ENCODE measurements around the gene NOP53. TPM values are rescaled to one million over a fixed set of nuclear protein-coding genes. Genes with fewer than 3 reads are reported as not detected.

Gene NOP53
- total and polyA plus RNA-seq, 2 of the 4 experiments (the other 2 are of a cell fraction) = 59.5 to 83.2 TPM

DNA sequence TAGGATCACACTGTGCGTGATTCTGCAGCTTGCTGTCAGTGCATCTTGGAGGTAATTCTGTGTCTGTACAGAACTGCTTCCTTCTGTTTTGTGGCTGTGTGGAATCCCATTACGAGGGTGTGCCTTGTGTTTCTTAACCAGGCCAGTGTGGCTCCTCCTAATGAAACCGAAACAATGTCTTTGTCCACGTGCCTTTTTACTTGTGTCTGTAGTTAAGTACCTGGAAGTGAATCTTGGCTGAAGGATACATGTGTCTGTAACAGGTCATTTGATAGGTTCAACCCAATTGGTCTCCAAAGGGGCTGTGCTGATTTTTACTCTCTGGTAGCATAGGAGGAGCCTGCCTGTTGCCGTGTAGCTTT, 13.1 kb downstream of the NOP53 start:
- Histone ChIP-seq H3K27ac (ENCODE audit: insufficient read depth, low read length) (no peak overlapping the region), H3K27me3 (ENCODE audit: control insufficient read depth, insufficient read depth, low read length) (no peaks in the 10 kb centered on the region), H3K4me1 (ENCODE audit: control insufficient read depth, insufficient read depth, low read length) (no peaks in the 10 kb centered on the region), H3K56ac (ENCODE audit: extremely low read depth, insufficient read depth, low read length) (no peak overlapping the region), H2BK20ac (ENCODE audit: low read depth, low read length) (no peak overlapping the region), H3K18ac (ENCODE audit: low read depth, low read length) (no peak overlapping the region), H3K14ac (replicated peaks; ENCODE audit: low read depth, low read length) (no peak overlapping the region), H3K4me2 (ENCODE audit: low read depth, low read length) (no peak overlapping the region), H4K91ac (ENCODE audit: insufficient read depth, low read depth, low read length) (no peak overlapping the region), H3K79me1 (ENCODE audit: low read depth in 1 of 2, low read length in 2 of 2) (no peaks in the 10 kb centered on the region; a peak in 1 of 4 replicates), H3K36me3 (ENCODE audit: control insufficient read depth, insufficient read depth, low read length) (peaks cover 53% of the 10 kb centered on the region), H3K9me3 (ENCODE audit: control insufficient read depth, insufficient read depth, low read length) (no peaks in the 10 kb centered on the region), H2BK15ac (ENCODE audit: low read depth, low read length) (no peak overlapping the region), H3K23ac (ENCODE audit: low read depth, low read length) (no peak overlapping the region), H3K4me3 (ENCODE audit: insufficient read depth, low read depth, low read length) (no peak overlapping the region), H3K9ac (ENCODE audit: low read depth, low read length) (no peak overlapping the region), H2AFZ (replicated peaks; ENCODE audit: low read length, poor library complexity) (no peak overlapping the region), H3K9me1 (ENCODE audit: insufficient read depth, low read length) (no peaks in the 10 kb centered on the region), H4K8ac (ENCODE audit: low read depth in 2 of 2, low read length in 2 of 2) (no peak overlapping the region), H2BK5ac (ENCODE audit: low read depth, low read length, poor library complexity, severe bottlenecking) (no peak overlapping the region), H4K20me1 (ENCODE audit: insufficient read depth, low read length) (no peaks in the 10 kb centered on the region), H3K4ac (ENCODE audit: low read depth, low read length) (no peak overlapping the region), H2BK120ac (ENCODE audit: low read depth, low read length) (no peak overlapping the region), H2AK5ac (ENCODE audit: low read depth, low read length) (no peak overlapping the region), H2AK9ac (replicated peaks; ENCODE audit: low read depth, low read length, poor library complexity) (no peak overlapping the region), H4K5ac (ENCODE audit: low read depth, low read length) (no peak overlapping the region)
- dilution Hi-C loops (cut with HindIII; ENCODE audit: low sequenced_read_pairs, unreplicated experiment) = no loop called here
- in situ Hi-C loops (cut with MboI; ENCODE audit: low sequenced_read_pairs) = no loop called here
- DNase-seq = no peak
- POLR2A ChIA-PET (ENCODE audit: unreplicated experiment) = no interaction called here
- BruUV-seq (replicated peaks) = no TSS peak
- intact Hi-C loops (cut with micrococcal nuclease) = no loop called here
- WGBS, 2 experiments (ENCODE audit: extremely low coverage in 2 of 2, insufficient read length in 1 of 2) = 89% methylated on average over 3 of the region's 5 CpGs; no CpG with 5 or more reads in 1 of the 2 experiments
- ATAC-seq (ENCODE audit: low read depth) = no peak
- TF ChIP-seq, protein P1, sequence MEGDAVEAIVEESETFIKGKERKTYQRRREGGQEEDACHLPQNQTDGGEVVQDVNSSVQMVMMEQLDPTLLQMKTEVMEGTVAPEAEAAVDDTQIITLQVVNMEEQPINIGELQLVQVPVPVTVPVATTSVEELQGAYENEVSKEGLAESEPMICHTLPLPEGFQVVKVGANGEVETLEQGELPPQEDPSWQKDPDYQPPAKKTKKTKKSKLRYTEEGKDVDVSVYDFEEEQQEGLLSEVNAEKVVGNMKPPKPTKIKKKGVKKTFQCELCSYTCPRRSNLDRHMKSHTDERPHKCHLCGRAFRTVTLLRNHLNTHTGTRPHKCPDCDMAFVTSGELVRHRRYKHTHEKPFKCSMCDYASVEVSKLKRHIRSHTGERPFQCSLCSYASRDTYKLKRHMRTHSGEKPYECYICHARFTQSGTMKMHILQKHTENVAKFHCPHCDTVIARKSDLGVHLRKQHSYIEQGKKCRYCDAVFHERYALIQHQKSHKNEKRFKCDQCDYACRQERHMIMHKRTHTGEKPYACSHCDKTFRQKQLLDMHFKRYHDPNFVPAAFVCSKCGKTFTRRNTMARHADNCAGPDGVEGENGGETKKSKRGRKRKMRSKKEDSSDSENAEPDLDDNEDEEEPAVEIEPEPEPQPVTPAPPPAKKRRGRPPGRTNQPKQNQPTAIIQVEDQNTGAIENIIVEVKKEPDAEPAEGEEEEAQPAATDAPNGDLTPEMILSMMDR (conservative IDR thresholded peaks at IDR 0.05; ENCODE audit: low read depth, low read length) = no peak
- TF ChIP-seq, protein P2, sequence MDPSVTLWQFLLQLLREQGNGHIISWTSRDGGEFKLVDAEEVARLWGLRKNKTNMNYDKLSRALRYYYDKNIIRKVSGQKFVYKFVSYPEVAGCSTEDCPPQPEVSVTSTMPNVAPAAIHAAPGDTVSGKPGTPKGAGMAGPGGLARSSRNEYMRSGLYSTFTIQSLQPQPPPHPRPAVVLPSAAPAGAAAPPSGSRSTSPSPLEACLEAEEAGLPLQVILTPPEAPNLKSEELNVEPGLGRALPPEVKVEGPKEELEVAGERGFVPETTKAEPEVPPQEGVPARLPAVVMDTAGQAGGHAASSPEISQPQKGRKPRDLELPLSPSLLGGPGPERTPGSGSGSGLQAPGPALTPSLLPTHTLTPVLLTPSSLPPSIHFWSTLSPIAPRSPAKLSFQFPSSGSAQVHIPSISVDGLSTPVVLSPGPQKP (IDR thresholded peaks at IDR 0.05; ENCODE audit: borderline replicate concordance, low read depth, low read length) = no peak
- TF ChIP-seq RAD21 (IDR thresholded peaks at IDR 0.05; ENCODE audit: low read length) (no peak), BHLHE40 (IDR thresholded peaks at IDR 0.05; ENCODE audit: low read depth, low read length) (no peak), FOS (IDR thresholded peaks at IDR 0.05; ENCODE audit: low read depth, low read length) (no peak)
- CTCF ChIA-PET = no interaction called here

All from IMR-90 (cell line).